Kidney (tissue), 14 donors: ENCODE data around the gene HRH2. TPM values are rescaled to one million over a fixed set of nuclear protein-coding genes. Genes with fewer than 3 reads are reported as not detected.

ENCODE experiments used
- DNase-seq, 5 donors: peaks; one replicate each; pipeline ENCODE4 v3.0.0-alpha.2; 2013 to 2020
- FAIRE-seq: peaks from 2 replicates; lab custom pipeline; 2012; peaks lifted over from hg19 to GRCh38; lab: Jason Lieb, UNC
- H3K27ac ChIP-seq, 2 donors: one replicate each; pipeline ENCODE4 v1.7.0; 2013; ENCODE audit warnings: low read depth in 2 of 2, low read length in 2 of 2, inconsistent platforms in 1 of 2
- H3K27me3 ChIP-seq: one replicate; pipeline ENCODE4 v1.7.1; 2013; ENCODE audit warnings: low read length, inconsistent platforms; ENCODE audit not compliant: control insufficient read depth, insufficient read depth
- H3K36me3 ChIP-seq, 3 donors: one replicate each; pipeline versions ENCODE4 v1.7.0 to v1.7.1; 2013; ENCODE audit warnings: low read length in 3 of 3, control low read depth in 1 of 3, inconsistent platforms in 1 of 3; ENCODE audit not compliant: insufficient read depth in 3 of 3, control insufficient read depth in 2 of 3
- H3K4me1 ChIP-seq, 3 donors: one replicate each; pipeline versions ENCODE4 v1.7.0 to v1.7.1; 2013; ENCODE audit warnings: low read length in 3 of 3, inconsistent platforms in 1 of 3, low read depth in 1 of 3; ENCODE audit not compliant: control insufficient read depth in 2 of 3, insufficient read depth in 2 of 3
- H3K4me3 ChIP-seq, 3 donors: one replicate each; pipeline versions ENCODE4 v1.7.0 to v1.8.1; 2013; ENCODE audit warnings: low read length in 3 of 3, control low read depth in 1 of 3, inconsistent platforms in 1 of 3
- H3K9ac ChIP-seq, 3 donors: one replicate each; pipeline versions ENCODE4 v1.7.0 to v1.7.1; 2013; ENCODE audit warnings: low read length in 3 of 3, control low read depth in 1 of 3, inconsistent platforms in 1 of 3
- H3K9me3 ChIP-seq, 3 donors: one replicate each; pipeline versions ENCODE4 v1.7.0 to v1.7.1; 2013; ENCODE audit warnings: low read length in 3 of 3, control low read depth in 1 of 3, inconsistent platforms in 1 of 3; ENCODE audit not compliant: control insufficient read depth in 2 of 3, insufficient read depth in 1 of 3
- CTCF ChIP-seq: IDR thresholded peaks from 3 replicates; pipeline ENCODE4 v1.5.1; 2012; ENCODE audit warnings: mild to moderate bottlenecking, moderate library complexity, borderline replicate concordance; ENCODE audit not compliant: insufficient read depth; ENCODE audit errors: extremely low read depth
- intact Hi-C: fragments of 100-400 bp; cut with DNase I; formaldehyde crosslinking; loops from one replicate; pipeline ENCODE4 v1.11.1; 2022
- polyA plus RNA-seq: library from polyadenylated mRNA; stranded (reverse); fragments of 350-450 nt; fragmentation: Illumina TruSeq; extraction: RNeasy Lipid Tissue Mini Kit (QIAGEN cat#74804); gene quantifications from one replicate; pipeline ENCODE4 v1.2.3, GENCODE V29; 2014; ENCODE audit warnings: low read depth, low replicate concordance; ENCODE audit not compliant: insufficient read depth
- total RNA-seq: library from RNA; stranded (reverse); fragmentation: NEBNext Ultra II Directional; extraction: Animal tissue kit (Norgen Biotek cat#: 25700); gene quantifications from one replicate; pipeline ENCODE4 v1.2.1, GENCODE V29; 2021
- donor health status: control.
- donor health status: control.
- donor health status: control.
- donor health status: control.
- donor health status: control.
- donor health status: DM: yes; HTN: yes; CAD: no.
- donor health status: Normal renal cell carcinoma (clear cell type).

HRH2 gene
- total and polyA plus RNA-seq, 2 donors from 2014 or later: 1.9 to 10.6 TPM

GRCh38 chr5:175624316-175624715, 33.6 kb upstream of the HRH2 start:
- Histone ChIP-seq H3K27me3 (no peaks in the 10 kb centered on the region), H3K4me3 (no peak overlapping the region), H3K4me1 (no peaks in the 10 kb centered on the region), H3K9me3 (peaks cover 0 to 3% (median 2%) of the 10 kb centered on the region in 3 donors), H3K36me3 (no peaks in the 10 kb centered on the region), H3K9ac (no peak overlapping the region), H3K27ac (no peak overlapping the region)
- intact Hi-C loops: no loop called here
- no peak for TF ChIP-seq CTCF
- DNase-seq: no peak
- FAIRE-seq: no peak

DNA sequence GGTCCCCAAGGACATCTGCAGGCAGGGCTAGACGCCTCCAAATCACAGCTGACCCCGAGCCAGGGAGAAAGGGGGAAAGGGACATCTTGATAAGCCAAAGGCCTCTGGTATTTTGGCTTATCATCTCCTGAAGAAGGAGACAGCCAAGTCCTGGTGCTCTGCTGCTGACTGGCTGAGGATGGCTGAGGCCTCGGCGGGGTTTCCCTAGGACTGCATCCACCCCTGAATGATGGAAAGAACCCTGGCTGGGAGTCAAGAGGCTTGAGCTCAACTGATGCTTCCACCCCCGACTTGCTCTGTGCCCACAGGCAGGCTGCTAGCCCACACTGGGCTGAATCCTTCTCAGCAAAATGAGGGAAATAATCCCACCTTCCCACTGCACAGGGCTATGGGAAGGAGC, 30.9 kb upstream of the HRH2 start:
- Histone ChIP-seq H3K9me3 (peaks cover 0 to 9% (median 5%) of the 10 kb centered on the region in 3 donors), H3K4me1 (no peaks in the 10 kb centered on the region), H3K27ac (no peak overlapping the region), H3K27me3 (no peaks in the 10 kb centered on the region), H3K4me3 (no peak overlapping the region), H3K9ac (no peak overlapping the region), H3K36me3 (no peaks in the 10 kb centered on the region)
- FAIRE-seq: no peak
- no peak for TF ChIP-seq CTCF
- intact Hi-C loops: no loop called here
- DNase-seq: no peak

DNA sequence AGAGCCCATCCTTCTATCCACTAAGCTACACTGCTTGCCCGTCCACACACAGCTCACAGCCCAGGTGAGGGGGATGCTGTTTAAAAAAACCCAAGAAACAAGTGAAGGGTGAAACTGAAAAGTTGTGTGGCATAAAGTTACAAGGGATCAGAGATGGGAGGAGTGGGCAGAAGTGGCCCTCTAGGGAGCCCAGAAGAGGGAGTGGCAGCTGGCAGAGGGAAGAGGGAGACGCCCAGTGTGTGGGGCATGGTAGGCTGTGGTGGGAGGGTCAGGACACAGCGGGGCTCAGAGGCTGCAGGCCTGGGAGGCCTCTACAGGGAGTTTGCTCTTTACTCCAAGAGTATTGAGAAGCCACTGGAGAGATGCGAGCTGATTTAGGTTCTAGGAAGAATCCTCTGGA, 30.1 kb upstream of the HRH2 start:
- Histone ChIP-seq H3K9me3 (peaks cover 0 to 9% (median 5%) of the 10 kb centered on the region in 3 donors), H3K27ac (no peak overlapping the region), H3K36me3 (no peaks in the 10 kb centered on the region), H3K27me3 (no peaks in the 10 kb centered on the region), H3K4me1 (no peaks in the 10 kb centered on the region), H3K9ac (no peak overlapping the region), H3K4me3 (no peak overlapping the region)
- TF ChIP-seq CTCF: no peak
- DNase-seq (no peak), FAIRE-seq (no peak)
- intact Hi-C loops: no loop called here

- no peak overlapping the region for H3K4me3 ChIP-seq
- intact Hi-C loops: no loop called here
- no peak overlapping the region for H3K27ac ChIP-seq
Measured at GRCh38 chr5:175628668-175629067, 29.2 kb upstream of the HRH2 start.

More at GRCh38 chr5:175628668-175629067, 29.2 kb upstream of the HRH2 start:
- no peak for TF ChIP-seq CTCF
- DNase-seq (no peak), FAIRE-seq (no peak)
- Histone ChIP-seq H3K9ac (no peak overlapping the region), H3K4me1 (no peaks in the 10 kb centered on the region), H3K9me3 (peaks cover 0 to 9% (median 5%) of the 10 kb centered on the region in 3 donors), H3K36me3 (no peaks in the 10 kb centered on the region), H3K27me3 (no peaks in the 10 kb centered on the region)
